HepG2 (cell line): ENCODE measurements around the gene DERL2. TPM values are rescaled to one million over a fixed set of nuclear protein-coding genes. Genes with fewer than 3 reads are reported as not detected.

Experiments
- ELF1 ChIP-seq: sonication (generic); formaldehyde crosslinking; IDR thresholded peaks from 2 replicates; pipeline ENCODE4 v1.4.0; 2020; ENCODE audit warnings: missing genetic modification reagents
- KIAA2018 ChIP-seq: sonication (generic); formaldehyde crosslinking; IDR thresholded peaks from 2 replicates; pipeline ENCODE4 v1.5.0; 2020; ENCODE audit warnings: mild to moderate bottlenecking, missing genetic modification reagents, borderline replicate concordance
- MLLT10 ChIP-seq: sonication (generic); formaldehyde crosslinking; IDR thresholded peaks from 2 replicates; pipeline ENCODE4 v1.4.0; 2020; ENCODE audit warnings: missing genetic modification reagents
- NFKB2 ChIP-seq: sonication (generic); formaldehyde crosslinking; IDR thresholded peaks from 2 replicates; pipeline ENCODE4 v1.4.0; 2020; ENCODE audit warnings: missing genetic modification reagents, borderline replicate concordance
- PAX8 ChIP-seq: sonication (generic); formaldehyde crosslinking; IDR thresholded peaks from 2 replicates; pipeline ENCODE4 v1.8.0; 2022; ENCODE audit warnings: mild to moderate bottlenecking, missing genetic modification reagents, borderline replicate concordance
- PPARG ChIP-seq: conservative IDR thresholded peaks from 2 replicates; pipeline ENCODE4 v1.6.1; 2016; ENCODE audit warnings: missing biosample characterization, missing genetic modification reagents
- SP2 ChIP-seq: sonication (generic); formaldehyde crosslinking; IDR thresholded peaks from 2 replicates; pipeline ENCODE4 v1.5.1; 2020; ENCODE audit warnings: mild to moderate bottlenecking, missing genetic modification reagents
- ZMYM2 ChIP-seq: sonication (generic); formaldehyde crosslinking; IDR thresholded peaks from 2 replicates; pipeline ENCODE4 v1.8.0; 2022; ENCODE audit warnings: mild to moderate bottlenecking, missing genetic modification reagents
- ZNF367 ChIP-seq: sonication (generic); formaldehyde crosslinking; IDR thresholded peaks from 2 replicates; pipeline ENCODE4 v1.4.0; 2020; ENCODE audit warnings: missing genetic modification reagents, borderline replicate concordance
- ZNF550 ChIP-seq: sonication (generic); formaldehyde crosslinking; IDR thresholded peaks from 2 replicates; pipeline ENCODE4 v1.4.0; 2020; ENCODE audit warnings: mild to moderate bottlenecking, missing genetic modification reagents, borderline replicate concordance
- ZNF607 ChIP-seq: sonication (generic); formaldehyde crosslinking; IDR thresholded peaks from 2 replicates; pipeline ENCODE4 v1.5.1; 2020; ENCODE audit warnings: missing genetic modification reagents, mild to moderate bottlenecking, borderline replicate concordance
- ZNF674 ChIP-seq: sonication (generic); formaldehyde crosslinking; IDR thresholded peaks from 2 replicates; pipeline ENCODE4 v1.5.0; 2020; ENCODE audit warnings: low read depth, mild to moderate bottlenecking, missing genetic modification reagents
- ZXDC ChIP-seq: sonication (generic); formaldehyde crosslinking; IDR thresholded peaks from 2 replicates; pipeline ENCODE4 v1.5.0; 2020; ENCODE audit warnings: mild to moderate bottlenecking, missing genetic modification reagents
- polyA plus RNA-seq, 8 experiments: library from polyadenylated mRNA; depleted of rRNA in 3 of 8; stranded (reverse) in 7 of 8; unstranded in 1 of 8; fragments of >200 nt; fragmentation: Illumina TruSeq in 4 of 8; extraction: Trizol in 4 of 8; gene quantifications; 2 replicates each; pipeline versions ENCODE4 v1.2.1 to v1.2.3, GENCODE V29; 2011 to 2016; ENCODE audit warnings: low read depth in 4 of 8, missing spikeins in 1 of 8, mixed read lengths in 1 of 8; ENCODE audit not compliant: insufficient read depth in 1 of 8
- total RNA-seq, 5 experiments: library from RNA; depleted of rRNA; stranded (reverse); fragments of >200 nt; fragmentation: Illumina TruSeq; extraction: Trizol; gene quantifications; 2 replicates each; pipeline ENCODE4 v1.2.3, GENCODE V29; 2016; ENCODE audit warnings: low read depth in 1 of 5
- TF ChIP-seq, protein P1 (sequence below): sonication (generic); formaldehyde crosslinking; IDR thresholded peaks from 2 replicates; pipeline ENCODE4 v1.4.0; 2020; ENCODE audit warnings: mild to moderate bottlenecking, missing genetic modification reagents

The DERL2 gene
- total and polyA plus RNA-seq, 2 of the 13 experiments (the other 11 are each of a cell fraction or from before 2014, with no cell fraction given) = 59.3 to 65.2 TPM

- TF ChIP-seq ZNF607 (CRISPR knock-in tag) = no peak
- no peak for TF ChIP-seq ZNF367 (CRISPR knock-in tag)
- TF ChIP-seq NFKB2 (CRISPR knock-in tag) = no peak
- TF ChIP-seq PPARG (CRISPR knock-in tag) = 0 out of 2 replicates have a peak, but pooled peaks have one; percentile 34
- no peak for TF ChIP-seq SP2 (CRISPR knock-in tag)
- TF ChIP-seq KIAA2018 = no peak
- no peak for TF ChIP-seq MLLT10 (CRISPR knock-in tag)
- no peak for TF ChIP-seq ZXDC (CRISPR knock-in tag)
- peak; percentile 58 for TF ChIP-seq ELF1 (CRISPR knock-in tag)
- TF ChIP-seq, protein P1, sequence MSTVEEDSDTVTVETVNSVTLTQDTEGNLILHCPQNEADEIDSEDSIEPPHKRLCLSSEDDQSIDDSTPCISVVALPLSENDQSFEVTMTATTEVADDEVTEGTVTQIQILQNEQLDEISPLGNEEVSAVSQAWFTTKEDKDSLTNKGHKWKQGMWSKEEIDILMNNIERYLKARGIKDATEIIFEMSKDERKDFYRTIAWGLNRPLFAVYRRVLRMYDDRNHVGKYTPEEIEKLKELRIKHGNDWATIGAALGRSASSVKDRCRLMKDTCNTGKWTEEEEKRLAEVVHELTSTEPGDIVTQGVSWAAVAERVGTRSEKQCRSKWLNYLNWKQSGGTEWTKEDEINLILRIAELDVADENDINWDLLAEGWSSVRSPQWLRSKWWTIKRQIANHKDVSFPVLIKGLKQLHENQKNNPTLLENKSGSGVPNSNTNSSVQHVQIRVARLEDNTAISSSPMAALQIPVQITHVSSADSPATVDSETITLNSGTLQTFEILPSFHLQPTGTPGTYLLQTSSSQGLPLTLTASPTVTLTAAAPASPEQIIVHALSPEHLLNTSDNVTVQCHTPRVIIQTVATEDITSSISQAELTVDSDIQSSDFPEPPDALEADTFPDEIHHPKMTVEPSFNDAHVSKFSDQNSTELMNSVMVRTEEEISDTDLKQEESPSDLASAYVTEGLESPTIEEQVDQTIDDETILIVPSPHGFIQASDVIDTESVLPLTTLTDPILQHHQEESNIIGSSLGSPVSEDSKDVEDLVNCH (CRISPR knock-in tag) = no peak
- no peak for TF ChIP-seq PAX8 (CRISPR knock-in tag)
- no peak for TF ChIP-seq ZMYM2
- TF ChIP-seq ZNF674 = no peak
- no peak for TF ChIP-seq ZNF550 (CRISPR knock-in tag)
These were observed 30.2 kb upstream of the DERL2 start (continued) for GRCh38 chr17:5516060-5516792.
